Neuronal stem cell (in vitro differentiated cells): ENCODE results near the gene ZNF470.

ENCODE experiments used
- DNase-seq: peaks from one replicate; pipeline ENCODE4 v3.0.0-alpha.2; 2013; ENCODE audit warnings: low spot score
- H2AFZ ChIP-seq: one replicate; pipeline ENCODE4 v1.6.1; 2013; ENCODE audit warnings: mild to moderate bottlenecking, low read length, inconsistent platforms
- H2AK5ac ChIP-seq: 2 replicates; pipeline ENCODE4 v1.6.1; 2013; ENCODE audit warnings: low read depth, mild to moderate bottlenecking, inconsistent platforms, low read length, moderate library complexity, mixed read lengths
- H2BK120ac ChIP-seq: 2 replicates; pipeline ENCODE4 v1.6.1; 2013; ENCODE audit warnings: low read depth, mild to moderate bottlenecking, inconsistent platforms, low read length, moderate library complexity, mixed read lengths
- H2BK12ac ChIP-seq: one replicate; pipeline ENCODE4 v1.6.1; 2013; ENCODE audit warnings: low read length, inconsistent platforms
- H2BK15ac ChIP-seq: 2 replicates; pipeline ENCODE4 v1.6.1; 2013; ENCODE audit warnings: mild to moderate bottlenecking, low read length, inconsistent platforms, mixed read lengths
- H2BK5ac ChIP-seq: one replicate; pipeline ENCODE4 v1.6.1; 2013; ENCODE audit warnings: inconsistent platforms, mild to moderate bottlenecking, low read length, moderate library complexity
- H3K14ac ChIP-seq: one replicate; pipeline ENCODE4 v1.6.1; 2013; ENCODE audit warnings: low read length, inconsistent platforms
- H3K18ac ChIP-seq: 2 replicates; pipeline ENCODE4 v1.6.1; 2013; ENCODE audit warnings: low read length, inconsistent platforms
- H3K23ac ChIP-seq: 2 replicates; pipeline ENCODE4 v1.6.1; 2013; ENCODE audit warnings: low read depth, mild to moderate bottlenecking, mixed read lengths, low read length, inconsistent platforms; ENCODE audit not compliant: poor library complexity
- H3K27ac ChIP-seq: replicated peaks from 3 replicates; pipeline ENCODE4 v1.5.1; 2013; ENCODE audit warnings: low read length, inconsistent platforms
- H3K27me3 ChIP-seq, 3 experiments: 2 replicates each; pipeline ENCODE4 v1.6.1; 2013; ENCODE audit warnings: low read length in 3 of 3, mild to moderate bottlenecking in 2 of 3, inconsistent platforms in 1 of 3, low read depth in 1 of 3, mixed read lengths in 1 of 3, moderate library complexity in 1 of 3; ENCODE audit not compliant: control insufficient read depth in 3 of 3, insufficient read depth in 3 of 3
- H3K36me3 ChIP-seq, 2 donors: replicated peaks in 1 of 2; 2 replicates each; pipeline ENCODE4 v1.6.1; 2013; ENCODE audit warnings: low read length in 2 of 2; ENCODE audit not compliant: control insufficient read depth in 2 of 2, insufficient read depth in 2 of 2
- H3K4ac ChIP-seq: 2 replicates; pipeline ENCODE4 v1.6.1; 2013; ENCODE audit warnings: inconsistent platforms, mild to moderate bottlenecking, low read length, moderate library complexity
- H3K4me1 ChIP-seq, 2 donors: 1 replicate in 1 of 2; 2 replicates in 1 of 2; pipeline ENCODE4 v1.6.1; 2013; ENCODE audit warnings: low read length in 2 of 2, low read depth in 1 of 2; ENCODE audit not compliant: control insufficient read depth in 2 of 2, insufficient read depth in 1 of 2
- H3K4me2 ChIP-seq: one replicate; pipeline ENCODE4 v1.6.1; 2013; ENCODE audit warnings: mild to moderate bottlenecking, low read length, inconsistent platforms; ENCODE audit not compliant: insufficient read depth, poor library complexity, severe bottlenecking
- H3K4me3 ChIP-seq, 2 donors: 2 replicates each; pipeline ENCODE4 v1.5.1; 2013; ENCODE audit warnings: low read length in 2 of 2, mild to moderate bottlenecking in 2 of 2, inconsistent platforms in 1 of 2, moderate library complexity in 1 of 2
- H3K79me1 ChIP-seq: one replicate; pipeline ENCODE4 v1.6.1; 2013; ENCODE audit warnings: low read depth, mild to moderate bottlenecking, inconsistent platforms, low read length, moderate library complexity
- H3K9ac ChIP-seq: one replicate; pipeline ENCODE4 v1.6.1; 2013; ENCODE audit warnings: mild to moderate bottlenecking, low read depth, low read length, inconsistent platforms; ENCODE audit not compliant: poor library complexity
- H3K9me3 ChIP-seq, 2 donors: replicated peaks in 1 of 2; 2 replicates each; pipeline versions ENCODE3 to v1.6.1; 2013; ENCODE audit warnings: low read length in 2 of 2, mild to moderate bottlenecking in 2 of 2, inconsistent platforms in 1 of 2, low read depth in 1 of 2, mixed read lengths in 1 of 2, moderate library complexity in 1 of 2; ENCODE audit not compliant: control insufficient read depth in 2 of 2, insufficient read depth in 1 of 2
- H4K8ac ChIP-seq: one replicate; pipeline ENCODE4 v1.6.1; 2013; ENCODE audit warnings: low read depth, mild to moderate bottlenecking, inconsistent platforms, low read length, moderate library complexity
- H4K91ac ChIP-seq: one replicate; pipeline ENCODE4 v1.6.1; 2013; ENCODE audit warnings: low read length, low read depth, mild to moderate bottlenecking, inconsistent platforms; ENCODE audit not compliant: poor library complexity
- WGBS, 2 donors: extraction: QIAGEN DNeasy Blood & Tissue Kit; methylation state at CpG; one replicate each; pipeline ENCODE4 v1.1.7; 2013; ENCODE audit warnings: missing lambda C conversion rate in 2 of 2, mixed read lengths in 1 of 2; ENCODE audit not compliant: insufficient read length in 2 of 2, insufficient replicate concordance in 1 of 2; ENCODE audit errors: extremely low coverage in 2 of 2; 5-methylcytosine and 5-hydroxymethylcytosine counted together

The ZNF470 gene

DNA sequence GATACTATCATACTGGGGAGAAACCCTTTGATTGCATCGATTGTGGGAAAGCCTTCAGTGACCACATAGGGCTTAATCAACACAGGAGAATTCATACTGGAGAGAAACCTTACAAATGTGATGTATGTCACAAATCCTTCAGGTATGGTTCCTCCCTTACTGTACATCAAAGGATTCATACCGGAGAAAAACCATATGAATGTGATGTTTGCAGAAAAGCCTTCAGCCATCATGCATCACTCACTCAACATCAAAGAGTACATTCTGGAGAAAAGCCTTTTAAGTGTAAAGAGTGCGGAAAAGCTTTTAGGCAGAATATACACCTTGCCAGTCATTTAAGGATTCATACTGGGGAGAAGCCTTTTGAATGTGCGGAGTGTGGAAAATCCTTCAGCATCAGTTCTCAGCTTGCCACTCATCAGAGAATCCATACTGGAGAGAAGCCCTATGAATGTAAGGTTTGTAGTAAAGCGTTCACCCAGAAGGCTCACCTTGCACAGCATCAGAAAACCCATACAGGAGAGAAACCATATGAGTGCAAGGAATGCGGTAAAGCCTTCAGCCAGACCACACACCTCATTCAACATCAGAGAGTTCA is 12.9 kb upstream of the ZNF470 start:
- Histone ChIP-seq H3K4ac (no peak overlapping the region), H3K27me3 (no peaks in the 10 kb centered on the region), H3K36me3 (peaks cover 22 to 68% of the 10 kb centered on the region in 2 donors), H3K9ac (no peak overlapping the region), H2AFZ (no peak overlapping the region), H2BK12ac (no peak overlapping the region), H4K91ac (no peak overlapping the region), H3K4me2 (no peak overlapping the region), H3K79me1 (no peaks in the 10 kb centered on the region), H2BK15ac (no peak overlapping the region), H3K18ac (no peak overlapping the region), H3K4me3 (no peak overlapping the region), H2AK5ac (no peak overlapping the region), H3K23ac (no peak overlapping the region), H3K27ac (no peak overlapping the region), H3K14ac (no peak overlapping the region), H4K8ac (no peak overlapping the region), H3K4me1 (no peaks in the 10 kb centered on the region), H3K9me3 (peaks cover 32 to 91% of the 10 kb centered on the region in 2 donors), H2BK5ac (no peak overlapping the region), H2BK120ac (no peak overlapping the region)
- WGBS, 2 donors, result no CpG with 5 or more reads among the region's 6 CpGs
- DNase-seq, result no peak

DNA sequence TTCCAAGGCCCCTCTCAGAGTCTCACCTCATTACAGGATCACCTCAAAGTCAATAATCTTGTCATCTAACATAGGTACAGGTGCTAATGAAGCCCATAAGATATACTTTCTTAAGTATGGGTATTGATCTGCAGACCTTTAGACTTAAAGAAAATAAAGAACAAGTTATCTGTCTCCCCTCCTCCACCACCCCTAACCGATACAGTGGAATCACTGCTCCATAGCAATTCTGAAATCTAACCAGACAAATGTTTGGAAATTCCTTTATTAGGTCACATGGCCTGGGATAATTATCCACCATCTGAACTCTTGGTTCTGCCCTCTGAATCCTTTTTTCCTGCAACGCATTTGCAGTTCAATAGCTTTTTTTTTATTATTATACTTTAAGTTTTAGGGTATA is 4.5 kb upstream of the ZNF470 start:
- no peak overlapping the region for H3K4me2 ChIP-seq
- H3K4me3 ChIP-seq, result no peak overlapping the region
- no peak for DNase-seq
- no peak overlapping the region for H3K18ac ChIP-seq
- H2AK5ac ChIP-seq, result no peak overlapping the region
- no peak overlapping the region for H2BK12ac ChIP-seq
- H2BK5ac ChIP-seq, result no peak overlapping the region
- H3K14ac ChIP-seq, result no peak overlapping the region
- H4K91ac ChIP-seq, result no peak overlapping the region
- H3K27me3 ChIP-seq, result no peaks in the 10 kb centered on the region
- H3K9ac ChIP-seq, result no peak overlapping the region
- H3K23ac ChIP-seq, result no peak overlapping the region
- H3K4ac ChIP-seq, result no peak overlapping the region
- no CpG with 5 or more reads among the region's 2 CpGs for WGBS, 2 donors
- H3K79me1 ChIP-seq, result no peaks in the 10 kb centered on the region
- H3K27ac ChIP-seq, result no peak overlapping the region
- H3K9me3 ChIP-seq, result peaks cover 7 to 73% of the 10 kb centered on the region in 2 donors
- no peak overlapping the region for H2AFZ ChIP-seq
- no peaks in the 10 kb centered on the region for H3K36me3 ChIP-seq
- no peak overlapping the region for H2BK120ac ChIP-seq
- H2BK15ac ChIP-seq, result no peak overlapping the region
- no peak overlapping the region for H4K8ac ChIP-seq
- peaks cover 0 to under 1% of the 10 kb centered on the region in 2 donors for H3K4me1 ChIP-seq

DNA sequence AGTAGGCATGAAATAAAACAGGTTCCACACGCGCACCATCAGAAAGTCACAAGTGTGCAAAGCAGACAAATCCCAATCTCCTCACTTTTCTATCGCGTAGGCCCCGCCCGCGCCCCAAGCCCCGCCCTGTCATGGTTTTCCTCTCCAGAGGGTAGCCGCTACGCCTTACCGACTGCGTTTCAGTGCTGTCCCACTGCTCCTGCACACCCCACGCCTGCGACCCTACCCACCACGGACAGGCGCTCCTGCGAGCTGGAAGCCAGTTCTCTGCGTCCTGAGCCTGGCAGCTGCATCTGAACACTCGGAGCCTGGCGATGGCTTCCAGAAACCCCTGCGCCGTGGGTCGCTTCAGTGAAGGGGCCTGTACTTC is 379 bp upstream of the ZNF470 start:
- peak overlapping the region; percentile 89 for H2BK5ac ChIP-seq
- H3K4me1 ChIP-seq, result peaks cover 2 to 4% of the 10 kb centered on the region in 2 donors
- H3K79me1 ChIP-seq, result no peaks in the 10 kb centered on the region
- peak overlapping the region; percentile 96 for H3K18ac ChIP-seq
- peak overlapping the region; percentile 100 for H2AFZ ChIP-seq
- peaks cover 24 to 88% of the 10 kb centered on the region in 2 donors for H3K9me3 ChIP-seq
- H2AK5ac ChIP-seq, result no peak overlapping the region
- H3K4ac ChIP-seq, result no peak overlapping the region
- no CpG with 5 or more reads among the region's 23 CpGs for WGBS, 2 donors
- H3K9ac ChIP-seq, result peak overlapping the region; percentile 89
- peak overlapping the region; percentile 19 for H2BK120ac ChIP-seq
- peak overlapping the region; percentile 58 for H3K27ac ChIP-seq
- no peak overlapping the region for H2BK12ac ChIP-seq
- H3K27me3 ChIP-seq, result no peaks in the 10 kb centered on the region
- no peak overlapping the region for H2BK15ac ChIP-seq
- no peak for DNase-seq
- H3K4me3 ChIP-seq, result peak overlapping the region; percentile 80 to 92
- H3K4me2 ChIP-seq, result peak overlapping the region; percentile 93
- no peak overlapping the region for H4K8ac ChIP-seq
- no peak overlapping the region for H4K91ac ChIP-seq
- peaks cover 15 to 35% of the 10 kb centered on the region in 2 donors for H3K36me3 ChIP-seq
- peak overlapping the region; percentile 25 for H3K23ac ChIP-seq
- H3K14ac ChIP-seq, result no peak overlapping the region

DNA sequence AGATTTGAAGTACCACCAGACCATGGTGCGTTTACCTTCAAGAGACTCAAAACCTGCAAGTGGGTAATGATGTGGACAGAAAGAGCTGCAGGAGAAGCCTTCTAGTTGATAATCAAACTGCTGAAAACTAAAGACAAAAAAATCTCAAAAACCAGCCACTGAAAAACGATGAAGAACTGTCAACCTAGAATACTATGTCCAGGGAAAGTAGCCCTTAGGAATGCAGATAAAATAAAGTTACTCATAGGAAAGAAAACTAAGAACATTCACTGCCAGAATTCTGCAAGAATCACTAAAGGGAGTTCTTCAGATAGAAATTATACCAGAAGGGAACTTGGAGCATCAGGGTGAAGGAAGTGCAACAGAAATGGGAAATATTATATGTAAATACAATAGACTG is 5.3 kb downstream of the ZNF470 start:
- H3K9ac ChIP-seq, result no peak overlapping the region
- no CpG with 5 or more reads among the region's 2 CpGs for WGBS, 2 donors
- no peak overlapping the region for H3K4me2 ChIP-seq
- no peak overlapping the region for H3K27ac ChIP-seq
- H3K4ac ChIP-seq, result no peak overlapping the region
- no peaks in the 10 kb centered on the region for H3K79me1 ChIP-seq
- no peak overlapping the region for H4K8ac ChIP-seq
- H2BK15ac ChIP-seq, result no peak overlapping the region
- H3K27me3 ChIP-seq, result no peaks in the 10 kb centered on the region
- no peak overlapping the region for H2BK5ac ChIP-seq
- no peak overlapping the region for H3K4me3 ChIP-seq
- H2AK5ac ChIP-seq, result no peak overlapping the region
- no peak overlapping the region for H3K14ac ChIP-seq
- no peak overlapping the region for H2AFZ ChIP-seq
- no peak overlapping the region for H2BK120ac ChIP-seq
- no peak overlapping the region for H3K23ac ChIP-seq
- no peak overlapping the region for H4K91ac ChIP-seq
- H3K36me3 ChIP-seq, result peaks cover 26 to 91% of the 10 kb centered on the region in 2 donors
- no peak overlapping the region for H3K18ac ChIP-seq
- peaks cover 2 to 4% of the 10 kb centered on the region in 2 donors for H3K4me1 ChIP-seq
- H3K9me3 ChIP-seq, result peaks cover 38 to 97% of the 10 kb centered on the region in 2 donors
- DNase-seq, result no peak
- H2BK12ac ChIP-seq, result no peak overlapping the region
